Pulmonary artery endothelial cell (primary cell): ENCODE results near the gene DVL1. TPM values are rescaled to one million over a fixed set of nuclear protein-coding genes. Genes with fewer than 3 reads are reported as not detected.
"Not testable (repeated sequence)": the region's sequence is repeated elsewhere in the genome, so short reads cannot be mapped to it uniquely, and the experiment has no call there.

Experiments used
- DNase-seq: peaks from one replicate; pipeline ENCODE4 v3.0.0-alpha.2; 2011; ENCODE audit warnings: low read depth, low spot score
- total RNA-seq: library from RNA; depleted of rRNA; stranded (reverse); fragments of >200 nt; gene quantifications from 2 replicates; pipeline ENCODE4 v1.2.3, GENCODE V29; 2014

DVL1 gene
- total RNA-seq, 1 donor from 2014 or later, result 60.5 TPM

DNA sequence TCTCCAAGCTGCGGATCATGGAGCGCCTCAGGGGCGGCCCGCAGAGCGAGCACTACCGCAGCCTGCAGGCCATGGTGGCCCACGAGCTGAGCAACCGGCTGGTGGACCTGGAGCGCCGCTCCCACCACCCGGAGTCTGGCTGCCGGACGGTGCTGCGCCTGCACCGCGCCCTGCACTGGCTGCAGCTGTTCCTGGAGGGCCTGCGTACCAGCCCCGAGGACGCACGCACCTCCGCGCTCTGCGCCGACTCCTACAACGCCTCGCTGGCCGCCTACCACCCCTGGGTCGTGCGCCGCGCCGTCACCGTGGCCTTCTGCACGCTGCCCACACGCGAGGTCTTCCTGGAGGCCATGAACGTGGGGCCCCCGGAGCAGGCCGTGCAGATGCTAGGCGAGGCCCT is 21.9 kb downstream of the DVL1 start:
- DNase-seq, result no peak

DNA sequence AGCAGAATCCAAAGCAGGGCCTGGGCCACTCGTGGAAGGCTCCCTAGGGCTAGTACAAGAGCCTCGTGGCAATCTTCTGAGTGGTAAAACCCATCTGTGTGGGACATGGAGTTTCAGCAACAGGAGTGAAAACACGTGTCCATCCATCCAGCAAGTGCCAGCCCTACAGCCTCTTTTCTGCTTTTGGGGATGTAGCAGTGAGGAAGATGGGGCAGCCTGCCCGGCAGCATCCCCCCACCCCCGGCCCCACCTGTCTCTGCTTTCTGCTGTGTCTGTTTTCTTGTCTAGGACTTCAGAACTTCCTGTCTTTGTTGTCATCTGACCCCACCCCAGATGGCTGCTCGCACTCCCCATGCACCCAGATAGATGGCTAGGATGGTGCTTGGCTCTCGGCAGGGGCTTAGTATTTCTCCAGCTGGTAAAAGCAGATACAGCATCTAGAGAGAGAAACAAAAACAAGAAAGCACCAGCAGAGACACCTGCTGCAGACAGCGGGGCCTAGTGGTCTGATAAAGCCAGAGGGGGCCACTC is 23.1 kb downstream of the DVL1 start:
- no peak for DNase-seq

DNA sequence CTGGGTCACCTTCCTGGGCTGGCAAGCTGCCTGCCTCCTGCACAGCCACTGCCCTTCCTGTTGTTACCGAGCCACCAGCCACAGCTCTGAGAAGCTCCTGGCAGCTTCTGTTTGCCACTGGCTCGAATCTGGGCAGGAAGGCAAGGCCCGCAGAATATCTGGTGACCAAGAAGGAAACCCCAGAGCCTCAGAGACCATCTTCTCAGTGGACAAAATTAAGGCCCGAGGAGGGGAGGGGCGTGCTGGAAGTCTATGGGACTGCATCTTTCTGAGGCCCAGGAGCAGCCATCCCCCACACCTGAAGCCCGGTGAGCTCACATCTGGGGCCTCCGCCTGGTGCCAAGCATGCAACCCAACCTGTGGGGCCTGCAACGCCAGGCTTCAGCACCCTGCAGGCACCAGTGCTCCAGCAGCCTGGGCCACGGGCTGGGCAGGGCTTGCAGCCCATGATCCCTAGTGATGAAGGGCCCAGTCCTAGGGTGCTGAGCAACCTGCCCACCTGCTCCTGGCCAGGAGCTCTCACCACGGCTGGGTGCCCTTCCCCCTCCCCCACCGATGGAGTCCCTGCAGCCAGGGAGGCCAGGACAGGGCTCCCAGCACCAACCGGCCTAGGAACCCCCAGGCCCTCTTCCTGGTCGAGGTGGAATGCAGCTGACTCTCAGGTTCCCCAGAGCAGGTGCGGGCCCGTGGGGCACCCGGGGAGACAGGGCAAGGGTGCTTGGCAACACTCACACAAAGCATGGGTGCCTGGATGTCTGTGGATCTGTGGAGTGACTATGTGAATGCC is 23.7 kb downstream of the DVL1 start:
- no peak for DNase-seq

DNA sequence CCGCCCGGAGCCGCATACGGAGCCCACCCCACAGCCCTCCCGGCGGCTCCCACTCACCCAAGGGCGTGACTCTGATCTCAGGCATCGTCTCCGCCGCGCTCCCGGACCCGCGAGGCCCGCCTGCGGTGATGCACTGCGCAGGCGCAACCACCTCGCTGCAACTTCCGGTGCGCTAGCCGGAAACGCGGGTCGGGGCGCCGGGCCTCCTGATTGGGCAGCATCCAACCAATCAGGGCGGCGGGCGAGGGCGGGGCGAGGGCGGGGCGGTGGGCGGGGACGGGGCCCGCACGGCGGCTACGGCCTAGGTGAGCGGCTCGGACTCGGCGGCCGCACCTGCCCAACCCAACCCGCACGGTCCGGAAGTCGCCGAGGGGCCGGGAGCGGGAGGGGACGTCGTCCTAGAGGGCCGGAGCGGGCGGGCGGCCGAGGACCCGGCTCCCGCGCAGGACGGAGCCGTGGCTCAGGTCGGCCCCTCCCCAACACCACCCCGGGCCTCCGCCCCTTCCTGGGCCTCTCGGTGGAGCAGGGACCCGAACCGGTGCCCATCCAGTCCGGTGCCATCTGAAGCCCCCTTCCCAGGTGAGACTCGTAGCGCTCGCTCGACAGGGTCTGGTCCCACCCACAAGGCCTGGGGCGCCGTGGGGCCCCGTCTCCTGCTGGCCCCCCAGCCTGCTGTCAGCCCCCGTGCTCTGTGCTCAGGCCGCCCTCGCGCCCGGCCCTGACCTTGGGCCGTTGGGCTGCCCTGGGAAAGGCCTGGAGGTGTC is 24.5 kb downstream of the DVL1 start, which contains the start of the genes CPTP and INTS11:
CPTP (plus strand) TSS at position 279 of the 764 bp plus-strand sequence. CDS start 2,109 bp downstream, outside the sequence.
INTS11 (minus strand) TSS at position 137 of the 764 bp plus-strand sequence; CDS start at position 85, 52 bp downstream.
- peak; percentile 54 for DNase-seq

DNA sequence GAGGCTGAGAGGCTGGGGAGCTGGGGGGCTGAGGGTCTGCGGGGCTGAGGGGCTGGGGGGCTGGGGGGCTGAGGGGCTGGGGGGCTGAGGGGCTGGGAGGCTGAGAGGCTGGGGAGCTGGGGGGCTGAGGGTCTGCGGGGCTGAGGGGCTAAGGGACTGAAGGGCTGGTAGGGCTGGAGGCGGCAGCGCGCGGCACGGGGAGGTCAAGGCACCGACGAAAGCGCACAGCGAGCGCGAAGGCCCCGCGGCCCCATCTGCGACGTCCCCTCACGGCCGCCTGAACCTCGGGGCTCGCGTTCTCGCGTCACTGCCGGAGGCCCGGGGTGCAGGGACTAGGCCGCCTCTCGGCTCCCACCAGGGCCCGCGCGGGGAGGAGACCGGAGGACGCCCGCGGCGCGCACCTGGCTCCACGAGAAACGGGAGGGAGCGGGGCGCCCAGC is 25.1 kb downstream of the DVL1 start:
- DNase-seq, result no peak

DNA sequence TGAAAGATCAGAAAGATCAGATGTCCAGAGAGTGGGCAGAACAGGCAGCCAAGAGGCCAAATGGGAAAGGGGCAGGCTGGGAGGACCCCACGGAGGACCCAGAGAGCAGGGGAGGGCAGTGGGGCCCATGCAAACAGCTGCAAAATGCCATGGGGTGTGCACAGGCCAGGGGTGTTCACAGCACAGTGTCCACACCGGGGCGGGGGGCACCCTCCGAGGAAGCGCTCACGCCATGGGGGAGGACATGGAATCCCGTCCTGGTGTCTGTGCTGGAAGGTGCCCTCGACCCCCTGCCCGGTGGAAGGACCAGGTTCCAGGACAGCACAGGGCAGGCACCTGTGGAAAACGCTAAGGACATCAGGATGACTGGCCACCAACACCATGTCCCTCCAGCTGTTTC is 26.3 kb downstream of the DVL1 start:
- no peak for DNase-seq

DNA sequence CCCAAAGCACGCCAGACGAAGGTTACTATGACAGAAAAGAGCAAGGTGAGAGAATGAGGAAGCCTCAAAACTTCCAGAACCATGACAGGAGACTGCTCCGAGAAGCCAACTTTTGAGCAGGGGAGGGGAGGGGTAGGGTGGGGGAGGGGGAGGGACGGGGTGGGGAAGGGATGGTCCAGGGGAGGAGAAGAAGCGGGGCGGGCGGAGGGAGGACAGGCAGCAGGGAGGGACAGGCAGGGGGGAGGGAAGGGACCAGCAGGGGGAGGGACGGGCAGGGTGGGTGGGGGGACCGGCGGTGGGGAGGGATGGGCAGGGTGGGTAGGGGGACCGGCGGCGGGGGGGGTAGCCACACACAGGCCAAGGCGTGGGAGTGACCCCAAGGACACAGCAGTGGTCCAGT is 26.8 kb downstream of the DVL1 start:
- DNase-seq, result no peak

DNA sequence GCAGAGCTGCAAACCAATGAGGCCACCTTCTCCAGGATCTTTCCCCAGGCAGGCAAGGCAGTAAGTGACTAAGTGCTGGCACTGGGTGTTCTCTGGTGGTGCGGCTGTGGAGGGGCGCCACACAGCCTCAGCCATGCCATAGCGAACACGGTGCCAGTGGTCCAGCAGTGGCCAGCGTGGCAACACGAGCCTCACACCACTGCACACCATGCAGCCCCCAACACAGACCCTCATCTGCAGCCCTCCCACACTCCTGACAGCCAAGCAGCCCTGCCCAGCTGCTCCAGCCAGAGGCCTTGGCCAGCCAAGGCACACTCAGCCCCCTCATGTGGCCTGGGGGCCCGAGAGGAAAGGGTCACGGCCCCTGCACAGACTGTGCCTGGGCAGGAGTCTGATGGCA is 27.7 kb downstream of the DVL1 start:
- no peak for DNase-seq

DNA sequence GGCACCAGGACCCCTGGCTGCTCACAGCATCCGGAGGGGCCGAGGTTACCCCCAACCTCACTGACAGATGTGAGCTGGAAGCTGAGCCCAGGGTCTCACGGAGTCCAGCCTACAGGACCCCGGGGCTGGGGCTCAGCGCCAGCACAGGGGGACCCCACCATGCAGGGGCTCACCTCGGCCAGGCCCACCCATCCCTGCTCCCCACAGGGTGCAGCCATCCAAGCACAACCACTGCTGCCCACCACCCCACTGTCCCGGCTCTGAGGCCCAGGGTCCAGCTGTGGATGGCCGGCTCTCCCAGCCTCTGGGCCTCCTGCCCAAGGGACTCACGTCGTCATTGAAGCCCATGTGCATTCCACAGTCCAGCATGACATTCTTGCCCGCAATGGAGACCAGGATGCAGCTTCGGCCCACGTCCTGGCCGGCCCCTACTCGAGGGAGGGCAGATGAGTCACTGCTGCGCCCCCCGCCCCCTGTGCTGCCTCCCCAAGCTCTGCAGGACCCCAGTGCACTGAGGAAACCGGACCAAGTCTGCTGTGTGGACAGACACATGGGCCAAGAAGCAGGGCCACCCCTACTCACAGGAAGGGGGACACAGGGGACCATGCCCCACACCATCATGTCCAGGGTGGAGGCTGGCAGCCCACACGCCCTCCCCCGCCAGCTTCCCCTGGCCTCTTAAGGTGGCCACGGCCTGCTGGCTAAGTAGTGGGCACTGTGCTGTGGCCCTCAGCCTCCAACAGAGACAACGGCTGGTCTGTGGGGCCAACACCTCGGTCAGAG is 28.4 kb downstream of the DVL1 start:
- no peak for DNase-seq

DNA sequence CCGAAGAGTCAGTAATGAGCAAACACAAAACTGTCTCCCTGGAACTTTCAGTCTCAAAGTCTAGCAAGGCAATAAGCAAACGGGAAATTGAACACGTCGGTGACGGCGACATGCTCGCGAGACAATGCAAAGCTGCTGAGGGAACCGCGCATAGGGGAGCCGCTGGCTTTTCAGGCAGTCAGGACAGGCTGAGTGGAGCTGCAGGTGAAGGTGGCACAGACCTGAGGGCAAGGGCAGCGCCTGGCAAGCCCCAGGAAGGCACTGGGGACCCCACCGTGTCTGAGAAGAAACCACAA is 29.6 kb downstream of the DVL1 start:
- DNase-seq, result no peak

DNA sequence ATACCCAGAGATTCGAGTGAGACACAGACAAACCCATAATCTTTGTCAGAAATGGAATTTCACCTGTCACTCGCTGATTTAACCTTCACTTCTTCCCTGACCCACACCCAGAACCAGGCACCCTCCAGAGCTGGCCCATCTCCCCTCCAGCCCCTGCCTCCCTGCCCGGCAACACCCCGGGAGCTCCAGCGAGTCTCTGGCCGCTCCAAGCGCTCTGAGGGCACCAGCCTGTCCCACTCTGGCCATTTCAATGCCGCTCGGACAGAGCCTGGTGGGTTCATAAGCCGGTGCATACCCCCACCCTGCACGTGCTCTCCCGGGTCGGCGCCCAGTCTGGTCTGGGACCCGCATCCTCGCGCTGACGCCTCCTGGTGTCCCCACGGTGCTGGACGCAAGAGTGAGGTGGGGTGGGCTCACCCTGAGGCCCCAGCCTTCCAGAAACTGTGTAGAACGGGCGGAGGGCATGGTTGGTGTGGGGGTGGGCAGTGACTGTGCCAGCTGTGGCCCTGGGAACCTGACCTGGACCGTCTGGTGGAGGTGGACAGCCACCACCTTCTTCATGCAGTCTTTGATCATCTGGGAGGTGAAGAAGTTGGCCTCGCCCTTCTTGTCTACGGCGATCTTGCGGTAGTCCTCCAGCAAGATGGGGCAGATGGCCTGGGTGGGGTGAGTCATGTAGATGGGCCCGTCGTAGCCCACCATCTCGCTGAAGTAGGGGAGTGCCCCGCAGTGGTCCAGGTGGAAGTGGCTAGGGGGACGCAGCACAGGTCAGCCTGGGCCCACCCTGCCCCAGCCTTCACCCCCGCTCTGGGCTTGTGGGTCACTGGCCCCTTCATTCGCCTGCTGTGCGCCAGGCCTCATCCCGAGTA is 30.2 kb downstream of the DVL1 start:
- DNase-seq, result no peak

DNA sequence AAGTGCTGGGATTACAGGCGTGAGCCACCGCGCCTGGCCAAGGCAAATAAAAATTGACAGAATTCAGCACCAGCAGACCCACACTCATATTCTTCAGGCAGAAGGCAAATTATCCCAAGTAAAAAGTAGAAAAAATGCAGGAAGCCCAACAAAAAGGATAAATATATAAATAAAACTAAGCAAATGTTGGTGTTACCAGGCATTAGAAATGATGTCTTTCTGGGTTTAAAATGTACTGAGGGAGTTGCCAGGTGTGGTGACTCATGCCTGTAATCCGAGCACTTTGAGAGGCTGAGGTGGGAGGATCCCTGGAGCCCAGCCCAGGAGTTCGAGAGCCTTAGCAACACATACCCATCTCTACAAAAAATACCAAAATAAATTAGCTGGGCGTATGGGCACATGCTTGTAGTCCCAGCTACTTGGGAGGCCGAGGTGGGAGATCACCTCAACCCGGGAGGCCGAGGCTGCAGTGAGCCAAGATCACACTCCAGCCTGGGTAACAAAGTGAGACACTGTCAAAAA is 31.0 kb downstream of the DVL1 start:
- DNase-seq, result peak; percentile 26

DNA sequence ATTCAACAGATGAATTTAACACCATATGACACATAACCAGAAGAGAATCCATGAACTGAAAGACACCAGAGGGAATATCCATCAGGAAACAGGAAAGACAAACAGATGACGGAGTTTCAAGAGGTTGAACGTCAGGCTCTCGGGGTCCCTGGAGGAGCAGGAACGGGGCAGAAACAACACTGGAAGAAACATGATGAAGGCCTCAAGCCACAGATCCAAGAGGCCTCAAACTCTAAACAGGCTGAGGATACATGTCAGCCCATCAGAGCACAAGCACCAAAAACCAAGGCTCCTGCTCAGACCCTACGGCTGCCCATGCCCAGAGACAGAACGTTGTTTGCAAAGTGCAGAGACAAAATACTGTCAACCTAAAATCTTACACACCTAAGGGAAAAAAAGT is 31.8 kb downstream of the DVL1 start:
- DNase-seq, result no peak

DNA sequence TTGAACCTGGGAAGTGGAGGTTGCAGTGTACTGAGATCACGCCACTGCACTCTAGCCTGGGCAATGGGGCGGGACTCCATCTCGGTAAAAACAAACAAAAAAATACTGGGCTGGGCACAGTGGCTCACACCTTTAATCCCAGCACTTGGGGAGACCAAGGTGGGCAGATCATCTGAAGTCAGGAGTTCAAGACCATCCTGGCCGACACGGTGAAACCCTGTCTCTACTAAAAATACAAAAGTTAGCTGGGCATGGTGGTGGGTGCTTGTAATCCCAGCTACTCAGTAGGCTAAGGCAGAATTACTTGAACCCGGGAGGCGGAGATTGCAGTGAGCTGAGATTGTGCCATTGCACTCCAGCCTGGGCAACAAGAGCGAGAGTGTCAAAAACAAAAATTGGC is 33.0 kb downstream of the DVL1 start:
- DNase-seq, result not testable (repeated sequence)

DNA sequence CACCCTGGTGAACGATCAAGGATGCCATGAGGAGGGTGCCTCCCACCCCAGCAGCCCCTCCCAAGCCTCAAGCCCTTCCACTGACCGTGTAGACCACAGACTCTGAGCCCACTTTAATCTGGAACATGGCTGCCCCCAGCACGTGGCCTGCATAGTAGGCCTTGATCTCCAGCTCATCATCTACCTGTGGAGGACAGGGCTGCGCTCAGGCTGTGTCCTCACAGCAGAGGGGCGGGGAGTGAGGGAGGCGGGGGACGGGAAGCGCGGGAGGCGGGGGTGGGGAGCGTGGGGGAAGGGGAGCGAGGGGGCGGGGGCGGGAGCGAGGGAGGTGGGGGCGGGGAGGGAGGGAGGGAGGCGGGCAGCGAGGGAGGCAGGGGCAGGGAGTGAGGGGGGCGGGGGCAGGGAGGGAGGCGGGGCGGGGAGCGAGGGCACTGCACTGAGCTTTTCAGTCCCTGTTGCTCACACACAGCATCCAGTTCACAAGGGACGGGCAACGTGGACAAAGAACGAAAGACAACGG is 33.7 kb downstream of the DVL1 start:
- DNase-seq, result no peak

DNA sequence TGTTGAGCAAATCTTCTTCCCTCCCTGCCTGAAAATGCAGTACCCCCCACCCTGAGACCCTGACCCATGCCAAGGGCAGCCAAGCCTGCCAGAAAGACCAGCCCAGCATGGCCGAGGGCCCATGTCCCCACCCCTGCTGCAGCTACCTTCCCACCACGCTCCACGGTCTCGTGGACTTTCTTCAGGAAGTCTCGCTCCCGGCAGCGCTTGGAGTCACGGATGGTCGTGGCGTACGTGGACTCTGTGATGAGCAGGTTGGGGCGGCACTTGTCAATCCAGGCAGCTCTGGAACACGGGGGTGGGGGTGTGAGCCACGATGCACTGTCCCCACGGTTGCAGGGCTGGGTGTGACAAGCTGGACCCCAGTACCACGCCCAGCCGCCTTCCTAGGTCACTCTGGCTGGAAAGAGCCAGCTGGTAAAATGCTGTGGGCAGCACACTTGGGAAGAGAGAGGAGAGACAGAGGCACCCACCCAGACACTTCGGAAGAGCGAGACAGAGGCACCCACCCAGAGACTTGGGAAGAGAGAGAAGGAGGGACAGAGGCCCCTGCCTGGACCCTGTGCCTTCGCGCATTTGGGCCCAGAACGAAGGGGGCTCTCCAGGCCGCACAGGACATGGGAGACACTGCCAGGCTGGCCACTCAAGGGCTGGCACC is 34.4 kb downstream of the DVL1 start:
- no peak for DNase-seq

DNA sequence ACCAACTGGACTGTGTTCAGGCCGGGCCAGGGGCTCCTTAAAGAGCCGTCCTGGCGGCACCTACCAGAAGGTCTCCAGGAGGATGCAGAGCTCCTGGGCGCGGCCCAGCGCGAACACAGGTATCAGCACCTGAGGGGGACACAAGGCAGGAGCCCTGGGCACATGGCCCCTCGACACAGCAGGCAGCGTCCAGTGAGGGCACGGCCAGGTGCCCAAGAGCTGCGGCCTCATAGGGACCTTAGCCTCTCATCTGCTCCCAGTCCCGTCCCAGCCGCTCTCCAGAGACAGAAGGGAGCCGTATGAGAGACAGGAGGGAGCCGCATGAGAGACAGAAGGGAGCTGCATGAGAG is 35.0 kb downstream of the DVL1 start:
- DNase-seq, result no peak

DNA sequence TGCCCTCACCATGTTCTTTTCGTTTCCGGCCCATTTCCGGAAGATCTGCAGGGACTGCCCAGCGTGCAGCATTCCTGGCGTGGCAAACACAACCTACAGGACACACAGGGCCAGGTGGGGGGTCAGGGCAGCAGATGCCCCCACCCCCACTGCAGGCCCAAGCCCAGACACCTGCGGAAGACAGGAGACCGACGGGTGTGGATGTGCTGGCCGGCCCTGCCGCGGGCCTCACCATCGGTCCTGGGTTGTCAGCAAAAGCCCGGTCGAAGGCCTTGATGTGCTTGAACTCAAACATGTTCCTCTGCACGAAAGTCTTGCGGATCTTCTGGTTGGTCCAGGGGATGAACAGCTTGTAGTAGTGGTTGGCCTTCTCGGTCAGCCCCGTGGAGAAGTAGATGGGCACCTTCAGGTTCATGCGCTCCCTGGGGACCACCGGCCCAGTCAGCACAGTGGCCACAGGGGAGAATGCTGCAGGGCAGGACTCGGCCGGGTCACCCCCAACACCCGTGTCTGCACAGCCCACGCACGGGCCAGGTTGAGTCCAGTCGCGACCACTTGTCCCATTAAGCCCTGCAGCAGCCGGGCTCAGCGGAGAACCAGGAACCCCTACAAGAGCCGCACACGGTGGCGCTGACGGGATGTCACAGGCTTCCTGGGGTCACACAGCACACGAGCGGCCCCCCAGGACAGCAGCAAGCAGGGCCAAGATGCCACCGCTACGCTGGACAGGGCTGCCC is 35.5 kb downstream of the DVL1 start:
- DNase-seq, result no peak
